Uterus (tissue), 2 donors: Measurements from ENCODE around the gene FBXO39.

Experiments
- CTCF ChIP-seq, 4 experiments: fragments of 200-600 bp in 2 of 4; fragments of 450-650 bp in 2 of 4; sonication (generic) in 2 of 4; IDR thresholded peaks; one replicate each; pipeline ENCODE4 v1.5.1; 2016 to 2019; ENCODE audit warnings: antibody characterized with exemption in 4 of 4, mild to moderate bottlenecking in 2 of 4, moderate library complexity in 1 of 4
- POLR2A ChIP-seq, 2 donors: fragments of 450-650 bp; IDR thresholded peaks; one replicate each; pipeline ENCODE4 v1.6.1; 2016; ENCODE audit warnings: antibody characterized with exemption in 2 of 2, mild to moderate bottlenecking in 1 of 2, moderate library complexity in 1 of 2

GRCh38 chr17:6768447-6768846 is 7.6 kb upstream of the FBXO39 start:
- TF ChIP-seq CTCF (IDR thresholded peaks at IDR 0.05) (no peak), POLR2A (IDR thresholded peaks at IDR 0.05) (no peak)
